Stimulated activated CD4-positive, alpha-beta T cell treated with anti-CD3 and anti-CD28 coated beads, Interleukin-12 subunit alpha, Interleukin-12 subunit beta, amount 100 ng/mL, for 4 hours (primary cell): ENCODE data around the gene PLEKHJ1.
"Not testable (repeated sequence)": the region's sequence is repeated elsewhere in the genome, so short reads cannot be mapped to it uniquely, and the experiment has no call there.

Experiments
- DNase-seq: peaks from one replicate; pipeline ENCODE4 v3.0.0-alpha.2; 2020

PLEKHJ1 gene

GRCh38 chr19:2217591-2217990, 18.5 kb downstream of the PLEKHJ1 start:
- DNase-seq: no peak

DNA sequence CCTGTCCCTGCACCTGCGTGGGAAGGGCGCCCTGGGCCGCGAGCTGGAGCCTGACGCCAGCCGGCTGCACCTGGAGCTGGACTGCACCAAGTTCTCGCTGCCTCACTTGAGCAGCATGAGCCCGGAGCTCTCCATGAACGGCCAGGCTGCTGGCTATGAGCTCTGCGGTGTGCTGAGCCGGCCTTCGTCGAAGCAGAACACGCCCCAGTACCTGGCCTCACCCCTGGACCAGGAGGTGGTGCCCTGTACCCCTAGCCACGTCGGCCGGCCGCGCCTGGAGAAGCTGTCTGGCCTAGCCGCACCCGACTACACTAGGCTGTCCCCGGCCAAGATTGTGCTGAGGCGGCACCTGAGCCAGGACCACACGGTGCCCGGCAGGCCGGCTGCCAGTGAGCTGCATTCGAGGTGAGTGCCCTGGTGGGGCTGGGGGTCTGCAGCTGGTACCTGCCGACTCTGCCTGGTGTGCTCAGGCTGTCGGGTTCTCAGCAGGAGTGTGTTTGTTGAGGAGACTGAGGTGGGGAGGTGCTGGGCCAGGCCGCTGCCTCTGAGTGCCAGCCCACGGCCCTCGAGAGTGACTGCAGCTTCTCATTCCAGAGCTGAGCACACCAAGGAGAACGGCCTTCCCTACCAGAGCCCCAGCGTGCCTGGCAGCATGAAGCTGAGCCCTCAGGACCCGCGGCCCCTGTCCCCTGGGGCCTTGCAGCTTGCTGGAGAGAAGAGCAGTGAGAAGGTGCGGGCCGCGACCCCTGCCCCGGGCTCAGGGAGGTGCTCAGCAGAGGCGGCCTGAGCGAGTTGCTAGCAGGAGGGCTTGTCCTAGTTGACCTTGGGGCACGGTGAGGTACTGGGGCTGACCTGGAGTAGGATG, 19.5 kb downstream of the PLEKHJ1 start:
- no peak for DNase-seq

DNA sequence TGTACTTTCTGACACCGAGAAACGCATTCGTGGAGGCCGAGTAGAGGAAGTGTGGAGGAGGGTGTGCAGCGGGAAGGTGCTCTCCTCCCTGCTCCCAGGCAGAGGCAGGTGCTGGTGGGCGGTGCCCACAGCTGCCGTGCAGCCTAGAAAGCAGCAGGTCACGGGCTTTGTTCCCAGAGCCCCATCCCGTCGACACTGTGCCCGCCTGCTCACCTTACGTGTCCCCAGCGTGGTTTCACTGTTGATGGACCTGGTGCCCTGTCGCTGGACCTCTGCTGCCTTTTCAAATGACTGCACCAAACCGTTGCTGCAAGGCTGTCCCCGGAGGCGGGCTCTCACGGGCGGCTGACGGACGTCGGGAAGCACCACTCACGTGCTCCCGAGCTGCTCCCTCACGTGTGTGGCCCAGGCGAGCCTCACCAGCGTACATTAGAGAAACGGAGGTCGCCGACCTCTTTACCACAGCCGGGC, 20.8 kb downstream of the PLEKHJ1 start:
- no peak for DNase-seq

DNA sequence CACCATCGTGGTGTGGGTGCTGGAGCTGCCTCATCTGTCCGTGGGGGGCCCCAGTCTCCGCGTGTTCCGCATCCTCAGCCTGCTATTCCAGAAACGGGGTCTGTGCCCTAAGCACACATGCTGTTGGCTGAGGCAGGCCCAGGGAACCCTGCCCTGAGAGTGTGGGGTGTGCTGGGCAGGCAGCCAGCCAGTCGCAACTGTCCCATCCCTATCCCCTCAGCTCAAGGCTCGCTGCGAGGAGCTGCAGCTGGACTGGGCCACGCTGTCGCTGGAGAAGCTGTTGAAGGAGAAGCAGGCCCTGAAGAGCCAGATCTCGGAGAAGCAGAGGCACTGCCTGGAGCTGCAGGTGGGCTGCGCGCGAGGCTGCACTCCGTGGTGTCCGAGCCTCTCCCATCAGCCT, 21.9 kb downstream of the PLEKHJ1 start:
- no peak for DNase-seq

- DNase-seq: no peak
These were observed 22.3 kb downstream of the PLEKHJ1 start for GRCh38 chr19:2213799-2214198.

DNA sequence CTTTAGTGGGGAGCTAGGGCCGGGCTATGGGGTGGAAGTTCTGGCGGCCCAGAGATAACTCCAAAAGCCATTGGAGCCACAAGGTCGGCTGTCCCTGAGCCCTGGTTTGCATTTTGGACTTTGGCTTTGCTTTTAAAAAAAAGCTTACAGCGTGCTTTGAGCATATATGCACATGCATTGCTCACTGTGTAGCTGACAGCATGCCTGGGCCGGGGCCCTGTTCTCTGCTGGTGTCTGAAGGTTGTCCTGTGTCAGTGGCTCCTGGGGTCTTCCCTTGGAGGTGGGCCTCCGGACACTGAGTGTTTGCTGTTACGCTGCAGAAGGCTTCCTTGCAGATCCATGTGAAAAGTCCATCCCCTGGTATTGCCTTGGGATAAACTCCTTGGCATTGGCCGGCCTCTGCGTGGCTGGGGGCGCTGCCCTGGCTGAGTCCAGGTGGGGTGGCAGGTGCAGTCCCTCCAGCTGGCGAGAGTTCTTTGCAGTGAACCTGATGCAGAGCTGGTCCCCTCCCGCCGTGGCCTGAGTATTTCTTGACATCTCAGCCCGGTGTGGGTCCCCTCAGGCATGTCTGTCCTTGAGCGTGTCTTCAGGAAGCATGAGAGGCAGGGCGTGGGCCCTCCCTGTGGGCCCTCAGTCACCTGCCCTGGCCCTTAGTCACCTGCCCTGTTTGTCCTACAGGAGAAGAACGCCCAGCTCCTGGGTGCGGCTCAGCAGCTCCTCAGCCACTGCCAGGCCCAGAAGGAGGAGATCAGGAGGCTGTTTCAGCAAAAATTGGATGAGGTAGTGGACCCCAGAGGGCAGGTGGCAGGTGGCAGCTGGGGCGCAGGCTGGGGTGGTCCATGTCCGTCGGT, 23.0 kb downstream of the PLEKHJ1 start:
- no peak for DNase-seq

DNA sequence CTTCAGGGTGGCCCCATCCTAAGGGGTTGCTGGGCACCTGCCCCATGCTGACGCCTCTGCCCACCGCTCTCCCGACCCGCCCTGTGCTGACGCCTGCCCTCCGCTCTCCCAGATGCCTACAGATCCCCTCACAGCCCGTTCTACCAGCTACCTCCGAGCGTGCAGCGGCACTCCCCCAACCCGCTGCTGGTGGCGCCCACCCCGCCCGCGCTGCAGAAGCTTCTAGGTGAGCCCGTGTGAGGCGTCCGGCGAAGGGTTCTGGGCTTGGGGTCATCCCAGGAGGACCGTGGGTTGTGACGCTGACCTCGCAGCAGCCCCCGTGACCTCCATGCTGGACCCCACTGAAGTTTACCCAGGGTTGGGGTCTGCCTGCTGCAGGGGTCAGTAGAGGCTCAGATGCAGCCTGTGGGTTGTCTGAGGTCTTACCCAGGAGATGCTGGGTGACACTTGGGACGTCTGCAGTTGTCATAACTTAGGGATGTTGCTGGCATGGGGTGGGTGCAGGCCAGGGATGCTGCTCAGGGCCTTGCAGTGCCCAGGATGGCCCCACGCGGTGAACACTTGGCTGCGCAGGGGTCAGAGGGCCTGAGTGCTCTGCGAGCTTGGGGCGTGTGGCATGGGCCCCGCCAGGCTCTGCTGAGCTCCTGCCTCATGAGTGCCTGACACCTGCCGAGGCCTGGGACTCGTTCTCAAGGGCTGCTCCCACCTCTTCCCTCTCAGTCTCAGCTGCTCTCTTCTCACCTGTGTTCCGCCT, 25.0 kb downstream of the PLEKHJ1 start:
- DNase-seq: no peak

- DNase-seq: no peak
These were observed 25.9 kb downstream of the PLEKHJ1 start for GRCh38 chr19:2210206-2210605.

DNA sequence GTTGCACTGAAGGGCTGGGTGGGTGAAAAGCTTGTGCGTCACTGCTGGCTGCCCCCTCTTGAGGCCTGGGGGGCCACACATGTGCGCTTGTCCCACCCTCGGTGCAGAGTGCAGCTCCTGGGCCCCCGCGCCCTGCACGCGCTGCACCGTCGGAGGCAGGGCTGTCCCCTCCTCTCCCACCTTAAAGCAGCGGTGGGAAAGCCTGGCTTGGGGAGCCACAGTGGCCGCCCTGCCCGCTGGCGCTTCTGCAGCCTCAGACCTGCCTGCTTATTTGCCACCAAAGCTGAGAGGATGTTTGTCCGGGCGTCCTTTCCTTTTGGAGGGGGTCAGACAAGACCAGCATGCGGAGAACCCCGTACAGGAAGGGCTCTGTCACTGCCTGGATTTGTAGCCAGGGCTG, 26.7 kb downstream of the PLEKHJ1 start:
- no peak for DNase-seq

GRCh38 chr19:2208975-2209374, 27.2 kb downstream of the PLEKHJ1 start:
- DNase-seq: no peak

DNA sequence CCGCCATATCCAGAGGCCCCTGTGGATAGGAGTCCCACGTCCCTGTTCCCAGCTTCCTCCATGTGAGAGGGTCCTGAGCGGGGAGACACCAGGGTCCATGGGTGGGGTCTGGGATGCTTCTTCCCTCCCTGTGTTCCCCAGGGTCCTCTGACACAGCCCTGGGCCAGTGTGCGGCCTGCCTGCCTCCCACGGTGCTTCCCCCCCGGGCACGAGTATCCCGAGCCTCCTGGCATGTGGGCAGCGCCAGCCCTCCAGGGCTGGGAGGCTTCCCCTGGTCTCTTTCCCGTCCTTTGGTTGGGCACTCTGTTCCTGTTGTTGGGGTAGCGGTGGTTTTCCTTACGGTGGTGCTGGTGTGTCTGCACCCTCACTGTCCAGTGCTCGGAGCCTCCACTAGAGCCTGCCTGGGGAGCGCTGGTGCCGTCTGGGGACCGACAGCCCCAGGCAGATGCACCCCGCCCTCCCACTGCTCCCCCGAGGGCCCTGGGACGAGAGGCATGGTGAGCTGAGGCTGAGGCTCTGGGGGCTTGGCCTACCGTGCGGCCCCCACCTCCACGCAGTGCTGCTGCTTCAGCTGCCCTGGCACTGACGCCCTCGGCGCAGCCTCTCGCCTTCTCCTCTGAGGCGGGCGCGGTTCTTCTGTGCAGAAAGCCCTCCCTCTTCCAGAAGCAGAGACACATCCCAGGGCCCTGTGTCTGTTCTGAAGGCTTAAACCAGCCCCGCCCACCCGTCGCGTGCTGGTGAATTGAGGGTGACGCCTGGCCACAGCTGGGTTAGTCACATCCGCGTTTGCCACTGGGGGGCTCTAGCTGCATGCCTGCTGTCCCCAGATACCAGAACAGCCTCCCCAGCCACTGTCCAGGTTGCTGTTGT, 27.9 kb downstream of the PLEKHJ1 start:
- DNase-seq: no peak

- no peak for DNase-seq
These were observed 29.1 kb downstream of the PLEKHJ1 start for GRCh38 chr19:2207008-2207407.

DNA sequence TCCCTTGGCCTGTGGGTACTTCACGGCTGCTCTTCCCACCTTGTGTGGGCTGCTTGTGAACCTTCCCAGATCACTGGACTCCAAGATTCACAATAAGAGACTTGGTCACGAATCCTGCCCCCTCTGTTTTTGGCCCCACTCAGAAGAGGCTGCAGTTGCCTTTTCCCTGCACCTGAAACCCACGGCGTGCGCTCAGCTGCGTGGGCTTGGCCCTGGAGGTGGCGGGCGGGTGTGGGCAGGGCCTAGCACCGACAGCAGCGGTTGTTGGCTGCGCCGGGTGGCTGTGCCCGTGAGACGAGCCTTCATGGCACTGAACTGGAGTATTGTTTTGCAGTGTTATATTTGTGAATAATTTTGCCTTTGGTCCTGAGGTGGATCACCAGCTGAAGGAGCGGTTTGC, 33.8 kb downstream of the PLEKHJ1 start:
- DNase-seq: no peak

- no peak for DNase-seq
These were observed 34.5 kb downstream of the PLEKHJ1 start for GRCh38 chr19:2201473-2202148.

- DNase-seq: not testable (repeated sequence)
These were observed 35.4 kb downstream of the PLEKHJ1 start for GRCh38 chr19:2200624-2201294.

DNA sequence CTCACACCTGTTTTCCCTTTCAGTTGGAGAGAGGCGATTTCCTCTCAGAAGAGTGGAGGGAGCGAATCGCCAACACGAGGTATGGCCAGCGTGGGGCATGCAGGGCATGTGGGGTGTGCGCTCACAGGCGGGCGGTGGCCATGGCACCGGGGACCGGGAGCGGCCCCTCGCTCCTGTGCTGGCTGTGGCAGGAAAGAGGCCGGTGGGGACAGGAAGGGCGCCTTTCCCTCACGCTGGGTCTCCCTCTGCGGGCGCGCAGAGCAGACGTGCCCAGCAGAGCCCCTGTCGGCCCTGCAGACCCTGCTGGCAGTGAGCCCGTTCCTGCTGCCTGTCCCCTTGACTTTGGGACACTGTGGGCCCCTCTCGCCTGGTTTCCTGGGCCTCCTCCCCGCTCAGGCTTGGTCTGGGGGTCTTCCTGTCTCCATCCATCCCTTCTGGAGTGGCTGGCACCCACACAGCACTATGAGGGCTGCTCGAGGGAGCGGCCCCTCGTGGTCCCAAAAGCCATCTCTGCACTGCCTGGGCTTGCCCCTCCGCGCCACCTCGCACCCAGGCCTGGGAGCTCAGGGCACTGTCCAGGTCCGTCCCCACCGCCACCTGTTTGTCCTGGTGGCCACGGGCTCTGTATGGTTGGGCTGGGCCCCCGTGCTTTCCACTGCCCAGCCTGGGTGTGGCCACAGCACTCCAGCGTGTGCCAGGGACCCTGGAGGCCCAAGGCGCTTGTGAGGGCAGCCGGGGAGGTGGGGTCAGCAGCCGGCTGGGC, 36.1 kb downstream of the PLEKHJ1 start:
- DNase-seq: no peak

GRCh38 chr19:2199215-2199614, 36.9 kb downstream of the PLEKHJ1 start:
- DNase-seq: no peak

DNA sequence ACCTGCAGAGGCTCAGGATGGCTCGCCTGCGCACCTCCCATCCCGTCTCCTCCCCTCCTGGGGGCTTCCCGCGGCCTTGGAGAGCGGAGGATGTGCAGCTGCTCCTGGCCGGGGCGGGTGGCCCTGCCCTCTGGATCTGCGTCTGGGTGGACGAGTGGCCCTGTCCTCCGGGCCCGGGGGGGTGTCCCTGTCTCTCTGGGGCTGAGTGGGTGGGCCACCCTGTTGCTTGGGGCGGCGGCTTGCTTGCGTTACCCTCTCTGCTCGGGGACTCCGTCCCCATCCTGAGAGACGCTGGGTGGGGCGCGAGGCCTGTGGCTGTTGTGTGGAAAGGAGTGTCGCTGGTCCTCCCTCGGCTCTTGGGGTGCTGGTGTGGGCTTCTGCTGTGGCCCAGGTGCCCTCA, 37.8 kb downstream of the PLEKHJ1 start:
- no peak for DNase-seq

DNA sequence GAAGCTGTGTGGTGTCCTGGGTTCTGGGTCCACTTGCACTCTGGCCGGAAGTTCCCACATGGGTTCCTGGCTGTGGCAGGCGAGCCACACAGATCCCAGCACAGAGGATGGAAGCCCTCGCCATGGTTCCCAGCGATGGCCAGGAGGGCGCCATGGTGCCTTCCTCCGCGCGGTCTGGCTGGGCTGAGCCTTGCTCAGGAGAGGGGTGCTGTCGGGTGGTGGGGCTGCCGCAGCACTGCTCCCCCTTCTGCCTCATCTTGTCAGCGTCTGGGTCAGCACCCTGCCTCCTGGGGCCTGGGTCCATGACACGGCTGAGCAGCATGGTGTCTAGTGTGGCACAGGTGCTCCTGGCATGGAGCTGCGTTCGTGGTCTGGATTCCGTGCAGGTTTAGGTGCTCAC, 38.9 kb downstream of the PLEKHJ1 start:
- no peak for DNase-seq

DNA sequence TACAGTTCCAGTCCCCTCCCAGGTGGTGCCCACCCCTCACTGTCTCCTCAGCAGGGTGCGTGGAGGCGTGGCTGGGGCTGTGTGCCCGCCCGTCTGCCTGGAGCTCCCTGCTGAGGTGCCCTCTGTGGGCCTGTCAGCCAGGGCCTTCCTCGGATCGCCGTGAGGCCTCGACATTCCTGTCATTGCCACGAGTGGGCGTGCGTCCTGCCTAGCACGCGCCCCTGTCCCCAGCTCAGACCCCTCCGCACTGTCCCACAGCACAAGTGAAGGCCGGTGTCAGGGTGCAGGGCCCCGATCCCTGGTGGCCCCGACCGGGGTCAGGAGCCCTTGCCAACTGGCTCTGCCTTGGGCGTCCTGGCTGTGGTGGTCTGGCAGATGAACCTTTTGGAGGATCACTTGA, 40.2 kb downstream of the PLEKHJ1 start:
- DNase-seq: no peak
